SK-MEL-5 (cell line): ENCODE data around the gene RAB36. TPM values are rescaled to one million over a fixed set of nuclear protein-coding genes. Genes with fewer than 3 reads are reported as not detected.

Experiments
- DNase-seq: peaks from one replicate; pipeline ENCODE4 v3.0.0-alpha.2; 2016; ENCODE audit warnings: low read depth, low spot score
- in situ Hi-C: cut with HindIII; loops from 2 replicates; pipeline ENCODE4 v1.10.0; 2016; ENCODE audit warnings: low sequenced_read_pairs, high pct_unique_total_duplicates, low pct_unique_long_range_greater_than_20kb
- total RNA-seq: library from RNA; depleted of rRNA; stranded (reverse); fragments of >200 nt; shearing (Covaris generic); gene quantifications from 2 replicates; pipeline ENCODE4 v1.2.3, GENCODE V29; 2014

Gene RAB36
- total RNA-seq, 1 experiment from 2014 or later, result 0.37 TPM

- in situ Hi-C loops, result no loop called here
Measured at GRCh38 chr22:23106906-23107367, 38.3 kb upstream of the RAB36 start.

GRCh38 chr22:23107487-23108248, 37.6 kb upstream of the RAB36 start:
- in situ Hi-C loops, result no loop called here

More at GRCh38 chr22:23106906-23107367, 38.3 kb upstream of the RAB36 start:
- DNase-seq, result no peak

GRCh38 chr22:23108249-23109078, 36.8 kb upstream of the RAB36 start:
- DNase-seq, result no peak
- in situ Hi-C loops, result no loop called here

More at GRCh38 chr22:23107487-23108248, 37.6 kb upstream of the RAB36 start:
- no peak for DNase-seq

GRCh38 chr22:23109079-23109347, 36.3 kb upstream of the RAB36 start:
- in situ Hi-C loops, result no loop called here
- no peak for DNase-seq

DNA sequence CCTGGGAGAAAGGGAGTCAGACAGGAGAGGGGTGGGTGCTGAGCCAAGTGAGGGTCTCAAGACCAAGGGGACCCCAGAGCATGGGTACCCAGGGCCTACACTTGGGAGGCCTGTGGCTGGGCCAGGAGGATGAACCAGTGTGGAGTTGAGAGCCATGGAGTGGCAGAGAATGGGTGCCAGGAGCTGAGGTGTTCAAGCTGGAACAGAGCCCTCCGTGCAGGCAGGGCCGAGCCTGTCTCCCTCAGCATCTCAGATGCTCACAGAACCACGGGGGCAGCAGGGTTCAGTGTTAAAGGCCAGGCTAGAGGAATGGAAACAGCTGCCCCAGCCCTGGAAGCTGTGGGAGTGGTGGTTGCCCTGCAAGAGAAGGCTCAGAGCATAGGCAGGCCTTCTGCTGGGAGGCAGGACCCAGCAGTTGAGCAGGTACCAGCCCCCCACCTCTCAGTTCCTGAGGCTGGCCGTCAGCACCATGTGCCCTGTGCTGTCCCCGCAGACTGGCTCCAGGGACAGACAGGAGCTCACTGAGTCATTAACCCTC, 35.8 kb upstream of the RAB36 start:
- no peak for DNase-seq
- in situ Hi-C loops, result no loop called here

GRCh38 chr22:23110190-23110921, 34.9 kb upstream of the RAB36 start:
- no peak for DNase-seq
- in situ Hi-C loops, result no loop called here

- DNase-seq, result no peak
- in situ Hi-C loops, result no loop called here
Measured at GRCh38 chr22:23110922-23111527, 34.3 kb upstream of the RAB36 start.

DNA sequence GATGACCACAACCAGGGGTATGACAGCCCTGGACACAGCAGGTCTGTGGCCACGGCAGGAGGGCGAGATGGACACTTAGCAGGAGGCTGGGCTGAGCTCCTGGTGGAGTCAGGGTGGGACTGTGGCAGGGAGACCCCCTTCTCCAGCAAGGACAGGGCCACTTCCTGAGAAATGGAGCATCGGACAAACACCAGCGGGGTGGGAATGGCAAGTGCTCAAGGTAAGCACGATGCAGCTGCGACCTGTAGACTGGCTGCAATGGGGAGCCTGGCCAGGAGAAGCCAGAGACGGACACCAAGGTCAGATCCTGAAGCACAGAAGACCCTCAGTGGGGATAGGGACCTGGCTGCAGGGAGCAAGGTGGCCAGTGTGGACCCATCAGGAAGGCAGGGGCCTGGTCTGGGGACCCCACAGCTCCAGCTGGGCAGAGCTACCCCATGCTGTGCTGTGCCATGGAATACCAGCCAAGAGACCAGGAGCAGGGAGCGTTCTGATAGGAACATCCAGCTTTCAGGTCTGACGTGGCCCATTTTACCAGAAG, 32.7 kb upstream of the RAB36 start:
- DNase-seq, result no peak
- in situ Hi-C loops, result no loop called here

- no peak for DNase-seq
- in situ Hi-C loops, result no loop called here
Measured at GRCh38 chr22:23113067-23113846, 32.0 kb upstream of the RAB36 start.

GRCh38 chr22:23113847-23114720, 31.2 kb upstream of the RAB36 start:
- DNase-seq, result no peak

GRCh38 chr22:23114721-23115020, 30.6 kb upstream of the RAB36 start:
- in situ Hi-C loops, result no loop called here
- no peak for DNase-seq

More at GRCh38 chr22:23113847-23114720, 31.2 kb upstream of the RAB36 start:
- in situ Hi-C loops, result no loop called here

GRCh38 chr22:23115369-23115768, 29.9 kb upstream of the RAB36 start:
- DNase-seq, result no peak
- in situ Hi-C loops, result no loop called here

DNA sequence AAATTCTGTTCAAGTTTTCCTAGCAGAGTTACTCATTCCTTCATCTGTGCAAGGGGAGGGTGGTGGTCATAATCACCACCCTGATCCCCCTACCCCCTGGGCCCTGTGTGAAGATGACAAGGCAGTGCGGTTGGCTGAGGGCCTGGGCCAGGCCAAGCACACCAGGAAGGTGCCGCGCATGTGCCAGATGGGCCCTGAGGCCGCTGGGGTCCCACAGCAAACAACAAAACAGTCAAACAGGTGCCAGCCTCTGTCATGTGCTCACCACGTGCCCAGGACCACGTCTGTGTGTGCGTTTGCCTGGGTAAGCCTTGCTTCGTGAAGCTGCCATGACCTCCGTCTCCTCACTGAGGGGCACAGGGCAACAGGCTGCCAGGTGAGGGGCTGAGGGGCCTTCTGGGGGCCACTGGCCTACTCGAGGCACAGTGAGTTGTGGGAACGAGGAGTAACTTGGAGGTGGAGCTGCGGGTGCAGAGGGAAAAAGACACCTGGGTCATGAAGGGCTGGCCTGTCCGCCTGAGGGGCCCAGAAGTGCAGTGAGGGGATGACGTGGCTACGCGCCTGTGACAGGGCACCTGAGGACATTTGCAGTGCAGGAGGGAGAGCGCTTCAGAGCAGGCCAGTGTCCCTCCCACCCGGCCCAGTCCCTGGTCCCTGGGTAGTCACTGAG, 29.3 kb upstream of the RAB36 start:
- in situ Hi-C loops, result no loop called here
- no peak for DNase-seq

GRCh38 chr22:23116506-23117263, 28.6 kb upstream of the RAB36 start:
- in situ Hi-C loops, result no loop called here
- no peak for DNase-seq

- in situ Hi-C loops, result no loop called here
Measured at GRCh38 chr22:23117275-23117674, 28.0 kb upstream of the RAB36 start.

More at GRCh38 chr22:23117275-23117674, 28.0 kb upstream of the RAB36 start:
- no peak for DNase-seq
